Embryonic facial prominence (tissue), 1 donor: ENCODE data around the gene LIN54.
"Not testable (repeated sequence)": the region's sequence is repeated elsewhere in the genome, so short reads cannot be mapped to it uniquely, and the experiment has no call there.

Experiments used
- DNase-seq: peaks from one replicate; pipeline ENCODE4 v3.0.0-alpha.2; 2016; ENCODE audit errors: extremely low spot score

LIN54 gene

DNA sequence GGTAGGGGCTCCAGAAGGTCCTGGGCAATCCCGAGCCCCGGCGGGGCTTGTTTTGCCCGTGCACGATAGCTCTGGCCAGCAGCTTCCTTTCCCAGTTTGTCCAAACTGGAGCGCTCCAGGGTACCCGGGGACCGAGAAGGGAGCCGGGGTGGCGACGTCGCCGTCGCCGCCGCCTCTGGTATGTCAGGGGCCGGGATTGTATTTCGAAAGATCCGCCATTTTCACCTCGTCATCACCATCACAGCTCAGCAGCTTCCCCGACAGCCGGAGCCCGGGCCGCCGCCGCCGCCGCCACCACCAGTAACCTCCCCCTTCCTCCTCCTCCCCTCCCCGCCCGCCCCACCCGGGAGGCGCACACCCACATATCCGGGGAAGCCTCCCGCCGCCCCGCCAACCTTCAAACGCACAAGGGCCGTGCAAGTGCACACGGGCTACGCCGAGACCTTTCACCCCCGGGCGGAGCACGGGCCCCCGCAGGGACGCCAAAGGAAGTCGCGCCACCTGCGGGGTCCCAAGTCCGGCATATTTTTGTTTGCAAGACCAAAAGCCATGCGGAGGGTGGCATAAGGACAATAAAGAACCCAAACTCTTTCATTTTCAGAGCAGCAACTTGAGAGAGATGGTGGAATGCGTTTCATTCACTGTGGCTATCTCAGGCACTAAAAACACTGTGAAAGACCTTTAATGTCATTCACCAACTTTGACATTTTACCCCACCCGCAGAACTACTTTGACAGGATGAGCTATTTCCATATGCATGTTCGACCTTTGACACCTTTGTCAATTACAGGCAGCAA, at the start of gene LIN54:
TSS of gene LIN54 (minus strand) at position 302 of the 797 bp plus-strand sequence. CDS start 25,979 bp downstream, outside the sequence.
- no peak for DNase-seq

DNA sequence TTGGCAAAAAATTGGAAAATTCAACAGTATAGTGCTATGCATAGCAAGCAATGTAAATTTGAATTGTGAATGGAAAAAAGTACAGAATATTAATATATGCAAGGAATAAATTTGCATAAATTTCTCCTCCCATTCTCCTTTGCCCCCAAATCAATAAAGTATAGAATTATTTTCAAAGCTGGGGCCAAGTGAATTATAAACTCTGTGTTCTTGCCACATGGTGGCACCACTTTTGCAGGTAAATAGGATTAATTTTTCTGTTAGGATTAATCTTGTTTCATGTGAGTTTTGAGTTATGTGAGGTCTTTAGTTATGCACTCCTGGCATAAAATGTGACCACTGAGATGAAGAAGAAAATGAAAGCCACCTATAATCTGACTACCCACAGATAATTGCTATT, 44.3 kb upstream of the LIN54 start:
- DNase-seq, result no peak

DNA sequence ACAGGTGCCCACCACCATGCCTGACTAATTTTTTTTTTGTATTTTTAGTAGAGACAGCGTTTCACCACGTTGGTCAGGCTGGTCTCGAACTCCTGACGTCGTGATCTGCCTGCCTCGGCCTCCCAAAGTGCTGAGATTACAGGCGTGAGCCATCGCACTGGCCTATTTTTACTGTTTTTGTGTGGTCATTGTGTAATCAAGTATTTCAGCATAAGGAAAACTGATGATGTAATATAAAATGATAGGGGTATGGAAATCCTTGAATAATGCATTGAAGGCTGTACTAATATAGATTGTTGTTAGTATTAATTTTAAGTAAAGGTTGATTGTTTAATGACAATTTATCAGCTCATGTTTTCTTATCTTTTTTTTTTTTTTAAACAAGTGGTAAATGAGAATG, 38.2 kb upstream of the LIN54 start:
- not testable (repeated sequence) for DNase-seq

DNA sequence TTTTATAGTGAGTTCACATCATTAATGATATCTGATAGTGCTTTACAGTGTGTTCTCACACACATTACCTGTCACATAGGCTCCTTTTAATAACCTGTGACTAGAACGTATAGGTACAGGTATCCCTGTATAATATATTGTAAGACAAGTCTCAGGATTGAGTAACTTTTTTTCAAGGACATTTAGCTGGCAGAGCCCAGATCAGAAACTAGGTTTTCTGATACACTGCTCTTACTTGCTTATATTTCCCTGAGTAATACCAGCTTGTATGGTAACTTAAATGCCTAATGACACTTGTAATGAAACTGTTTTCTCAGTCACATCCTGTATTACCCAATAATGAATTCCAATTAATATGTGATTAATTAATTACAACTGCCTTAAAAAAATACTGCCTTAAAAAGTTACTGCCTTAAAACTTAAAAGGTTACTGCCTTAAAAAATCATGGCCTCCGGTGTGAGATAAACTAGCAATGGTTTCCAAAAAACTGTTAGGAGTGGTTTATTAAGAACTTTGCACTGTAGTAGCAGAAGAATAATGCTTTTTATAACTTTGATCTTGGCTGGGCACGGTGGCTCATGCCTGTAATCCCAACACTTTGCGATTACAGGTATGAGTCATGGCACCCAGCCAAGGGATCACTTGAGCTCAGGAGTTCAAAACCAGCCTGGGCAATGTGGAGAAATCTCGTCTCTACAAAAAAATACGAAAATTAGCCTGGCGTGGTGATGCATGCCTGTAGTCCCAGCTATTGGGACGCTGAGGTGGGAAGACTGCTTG, 36.3 kb upstream of the LIN54 start:
- DNase-seq, result no peak

DNA sequence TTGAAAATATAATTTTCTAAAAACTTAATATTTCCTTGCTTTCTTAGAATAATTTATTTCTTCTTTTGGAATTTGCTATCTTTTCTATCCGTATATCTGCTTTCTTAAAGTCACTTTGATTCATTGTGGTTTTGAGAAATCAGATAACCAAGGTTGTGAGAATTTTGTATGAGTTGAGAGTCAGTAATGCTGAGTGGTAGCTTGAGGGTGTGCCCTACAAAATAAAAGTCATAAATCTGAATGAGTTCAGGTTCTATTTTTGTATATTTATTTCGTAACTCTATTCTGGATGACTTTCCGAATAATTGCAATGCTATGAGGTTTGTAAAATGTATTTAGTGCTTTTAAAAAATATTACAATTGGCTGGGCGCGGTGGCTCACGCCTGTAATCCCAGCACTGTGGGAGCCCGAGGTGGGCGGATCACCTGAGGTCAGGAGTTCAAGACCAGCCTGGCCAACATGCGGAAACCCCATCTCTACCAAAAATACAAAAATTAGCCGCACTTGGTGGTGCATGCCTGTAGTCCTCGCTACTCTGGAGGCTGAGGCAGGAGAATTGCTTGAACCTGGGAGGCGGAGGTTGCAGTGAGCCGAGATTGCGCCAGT, 33.3 kb upstream of the LIN54 start:
- DNase-seq, result no peak

DNA sequence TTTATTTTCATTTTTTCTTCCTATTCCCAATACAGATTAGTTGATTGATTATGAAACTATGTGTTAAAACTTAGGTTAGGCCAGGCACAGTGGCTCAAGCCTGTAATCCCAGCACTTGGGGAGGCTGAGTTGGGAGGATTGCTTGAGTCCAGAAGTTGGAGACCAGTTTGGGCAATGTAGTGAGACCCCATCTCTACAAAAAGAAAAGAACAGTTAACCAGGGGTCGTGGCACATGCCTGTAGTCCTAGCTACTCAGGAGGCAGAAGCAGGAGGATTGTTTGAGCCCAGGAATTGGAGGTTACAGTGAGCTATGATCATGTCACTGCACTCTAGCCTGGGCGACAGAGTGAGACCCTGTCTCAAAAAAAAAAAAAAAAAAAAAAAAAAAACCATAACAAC, 32.5 kb upstream of the LIN54 start:
- not testable (repeated sequence) for DNase-seq

DNA sequence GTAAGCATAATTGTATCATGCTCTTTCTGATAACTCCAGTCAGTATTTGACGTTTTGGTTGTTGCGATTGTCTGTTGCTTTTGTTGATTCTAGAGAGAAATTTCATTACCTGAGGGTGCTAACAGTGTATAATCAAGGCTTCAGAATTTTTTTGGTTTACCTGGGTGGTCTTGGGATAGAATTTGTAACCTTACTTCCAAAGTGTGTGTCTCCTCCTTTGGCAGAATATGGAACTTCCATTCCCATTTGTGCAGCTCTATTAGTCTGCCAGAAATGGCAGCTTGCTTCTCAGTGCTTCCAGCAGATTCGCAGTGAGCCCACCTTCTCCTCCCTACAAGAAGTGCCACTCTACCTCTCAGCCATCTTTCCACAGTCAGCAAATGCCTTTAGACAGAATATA, 29.6 kb upstream of the LIN54 start:
- no peak for DNase-seq

DNA sequence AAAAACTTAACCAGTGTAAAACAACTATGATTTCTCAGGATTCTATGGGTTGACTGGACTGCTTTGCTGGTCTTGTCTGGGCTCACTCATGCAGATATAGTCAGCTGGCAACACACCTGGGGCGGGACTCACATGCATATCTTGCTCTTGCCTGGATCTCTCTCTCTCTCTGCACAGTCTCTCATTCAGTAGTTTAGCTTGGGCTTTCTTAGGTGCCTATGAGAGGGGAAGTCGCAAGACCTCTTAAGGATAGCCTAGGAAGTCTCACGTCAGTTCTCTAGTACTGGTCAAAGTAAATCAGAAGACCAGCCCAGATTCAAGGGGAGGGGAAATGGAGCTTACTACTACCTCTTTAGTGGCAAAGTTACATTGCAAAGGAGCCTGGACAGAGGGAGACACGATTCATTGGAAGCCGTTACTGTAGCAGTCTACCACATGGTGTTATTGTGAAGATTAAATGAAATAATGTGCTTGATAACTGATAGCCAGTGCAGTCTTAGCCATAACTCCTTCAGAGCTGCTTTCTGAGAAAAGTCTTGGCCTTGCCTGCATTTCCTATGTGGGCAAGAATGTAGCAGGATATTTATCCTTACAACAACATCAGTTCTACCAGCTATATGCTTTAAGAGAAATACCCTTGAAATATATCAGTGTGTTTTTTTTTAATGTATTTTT, 26.5 kb upstream of the LIN54 start:
- DNase-seq, result no peak

DNA sequence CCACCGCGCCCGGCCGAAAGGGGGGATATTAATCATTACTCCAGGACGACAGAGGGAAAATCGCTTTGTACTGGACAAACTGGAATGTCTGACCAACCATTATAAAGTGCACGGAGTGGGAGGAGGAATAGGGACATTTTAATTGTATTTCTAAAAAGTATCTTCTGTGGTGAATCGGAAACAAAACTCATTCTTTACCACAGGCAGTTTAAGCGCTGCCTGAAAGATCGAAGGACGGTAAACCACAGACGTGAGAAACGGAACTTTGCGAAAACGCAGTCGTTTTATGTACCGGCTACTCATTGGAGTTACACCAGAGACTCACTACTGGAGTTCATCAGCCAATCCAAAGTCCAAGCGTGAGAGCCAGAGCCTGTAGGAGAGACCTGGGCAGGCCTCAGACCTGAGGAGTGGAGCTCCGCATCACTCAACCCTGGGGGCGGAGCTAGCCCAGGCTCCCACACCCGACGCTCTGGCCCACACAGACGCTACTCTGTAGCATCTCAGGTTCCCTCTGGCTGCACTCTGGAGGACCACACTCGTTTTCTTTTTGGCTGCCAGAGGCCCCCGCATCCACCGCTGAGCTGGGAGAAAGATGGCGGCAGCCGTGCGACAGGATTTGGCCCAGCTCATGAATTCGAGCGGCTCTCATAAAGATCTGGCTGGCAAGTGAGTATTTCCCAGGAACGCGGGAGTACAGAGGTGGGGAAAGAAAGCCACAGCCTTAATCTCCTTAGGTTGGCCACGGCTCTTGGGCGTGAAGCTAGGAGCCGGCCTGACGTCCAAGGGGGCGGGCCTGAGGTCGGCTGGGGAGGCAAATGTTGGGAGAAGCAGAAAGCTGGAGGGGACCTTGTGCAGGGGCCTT, 24.2 kb upstream of the LIN54 start, which contains the start of gene COPS4:
TSS of gene COPS4 (plus strand) at position 554 of the 865 bp plus-strand sequence. CDS start at position 596, 42 bp downstream.
- DNase-seq, result peak; percentile 99

DNA sequence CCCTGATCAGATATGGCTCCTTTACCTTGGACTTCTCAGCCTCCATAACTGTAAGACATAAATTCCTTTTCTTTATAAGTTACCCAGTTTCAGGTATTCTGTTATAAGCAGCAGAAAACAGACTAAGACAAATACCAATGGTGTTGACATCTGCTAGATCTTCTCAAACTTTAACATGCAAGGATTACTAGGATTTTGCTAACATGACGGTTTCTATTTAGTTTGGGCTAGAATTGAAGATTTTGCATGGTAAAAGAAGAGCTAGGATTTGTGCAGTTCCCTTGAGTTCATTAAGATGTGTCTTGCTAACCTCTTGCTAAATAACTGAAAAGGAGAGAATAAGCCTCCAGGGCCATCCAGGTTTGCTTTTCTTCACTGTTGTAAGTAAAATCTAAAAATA, 19.1 kb upstream of the LIN54 start:
- no peak for DNase-seq

DNA sequence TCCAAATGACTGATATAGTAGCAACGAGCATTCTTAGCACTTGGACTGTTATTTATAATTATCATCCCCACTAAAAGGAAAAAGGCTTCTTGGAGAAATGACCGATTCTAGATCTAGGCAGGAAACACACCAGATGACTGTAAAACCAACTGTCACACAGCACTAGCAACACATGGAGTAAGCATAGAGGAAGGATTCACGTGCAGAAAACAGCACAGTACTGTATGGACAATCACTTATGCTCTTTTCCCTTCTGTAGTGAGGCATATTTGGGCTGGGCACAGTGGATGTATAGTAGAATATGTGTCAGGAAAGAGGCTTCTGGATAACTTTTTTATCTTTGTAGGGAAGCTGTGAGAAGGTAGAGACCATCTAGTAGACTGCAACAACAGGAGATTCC, 18.4 kb upstream of the LIN54 start:
- no peak for DNase-seq

DNA sequence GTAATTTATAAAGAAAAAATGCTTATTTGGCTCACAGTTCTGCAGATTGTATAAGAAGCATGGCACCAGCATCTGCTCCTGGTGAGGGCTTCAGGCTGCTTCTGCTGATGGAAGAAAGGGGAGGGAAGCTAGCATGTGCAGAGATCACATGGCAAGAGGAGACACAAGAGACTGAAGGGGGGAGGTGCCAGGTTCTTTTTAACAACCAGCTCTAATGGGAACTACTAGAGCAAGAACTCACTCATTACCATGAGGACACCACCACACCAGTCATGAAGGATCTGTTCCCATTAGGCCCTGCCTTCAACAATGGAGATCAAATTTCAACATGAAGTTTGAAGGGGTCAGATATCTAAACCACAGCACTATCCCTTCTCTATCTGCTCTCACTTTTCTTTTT, 14.9 kb upstream of the LIN54 start:
- DNase-seq, result no peak

DNA sequence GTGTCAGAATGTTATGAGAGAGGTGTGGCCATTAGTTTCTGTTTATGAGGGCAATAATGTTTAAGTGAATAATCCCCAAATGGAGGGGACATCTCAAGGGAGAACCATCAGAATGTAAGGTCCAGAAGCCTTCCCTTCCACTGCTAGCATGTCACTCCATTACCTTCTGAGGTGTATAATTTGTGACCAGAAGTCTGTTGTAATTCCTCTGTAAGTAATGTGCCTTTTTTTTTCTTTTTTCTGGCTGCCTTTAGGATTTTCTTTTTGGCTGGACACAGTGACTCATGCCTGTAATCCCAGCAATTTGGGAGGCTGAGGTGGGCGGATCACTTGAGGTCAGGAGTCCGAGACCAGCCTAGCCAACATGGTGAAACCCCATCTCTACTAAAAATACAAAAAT, 13.6 kb upstream of the LIN54 start:
- DNase-seq, result no peak

DNA sequence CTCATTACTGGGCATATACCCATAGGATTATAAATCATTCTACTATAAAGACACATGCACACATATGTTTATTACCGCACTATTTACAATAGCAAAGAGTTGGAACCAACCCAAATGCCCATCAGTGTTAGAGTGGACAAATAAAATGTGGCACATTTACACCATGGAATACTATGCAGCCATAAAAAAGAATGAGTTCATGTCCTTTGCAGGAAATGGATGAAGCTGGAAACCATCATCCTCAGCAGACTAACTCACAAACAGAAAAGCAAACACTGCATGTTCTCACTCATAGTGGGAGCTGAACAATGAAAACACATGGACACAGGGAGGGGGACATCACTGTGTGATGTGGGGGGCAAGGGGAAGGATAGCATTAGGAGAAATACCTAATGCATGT, 13.0 kb upstream of the LIN54 start:
- DNase-seq, result not testable (repeated sequence)

DNA sequence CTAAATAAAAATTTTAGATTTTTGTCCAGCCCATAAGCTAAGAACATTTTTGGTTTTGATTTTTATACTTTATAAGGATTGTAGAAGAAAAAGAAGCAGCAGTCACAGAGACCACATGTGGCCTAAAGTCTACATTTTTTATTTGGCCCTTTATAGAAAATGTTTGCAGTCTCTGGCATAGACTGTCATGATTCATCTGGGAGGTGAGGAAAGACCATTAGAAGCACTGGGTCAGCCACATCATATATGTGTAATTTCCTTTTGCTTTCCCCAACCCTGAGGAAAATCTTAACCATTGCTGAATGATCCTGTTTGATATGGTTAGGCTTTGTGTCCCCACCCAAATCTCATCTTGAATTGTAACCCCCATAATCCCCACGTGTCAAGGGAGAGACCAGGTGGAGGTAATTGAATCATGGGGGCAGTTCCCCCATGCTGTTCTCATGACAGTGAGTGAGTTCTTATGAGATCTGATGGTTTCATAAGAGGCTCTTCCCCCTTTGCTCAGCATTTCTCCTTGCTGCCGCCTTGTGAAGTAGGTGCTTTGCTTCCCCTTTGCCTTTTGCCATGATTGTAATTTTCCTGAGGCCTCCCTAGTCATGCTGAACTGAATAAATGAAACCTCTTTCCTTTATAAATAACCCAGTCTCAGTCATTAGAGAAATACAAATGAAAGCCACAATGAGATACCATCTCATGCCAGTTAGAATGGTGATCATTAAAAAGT, 12.3 kb upstream of the LIN54 start:
- DNase-seq, result no peak

DNA sequence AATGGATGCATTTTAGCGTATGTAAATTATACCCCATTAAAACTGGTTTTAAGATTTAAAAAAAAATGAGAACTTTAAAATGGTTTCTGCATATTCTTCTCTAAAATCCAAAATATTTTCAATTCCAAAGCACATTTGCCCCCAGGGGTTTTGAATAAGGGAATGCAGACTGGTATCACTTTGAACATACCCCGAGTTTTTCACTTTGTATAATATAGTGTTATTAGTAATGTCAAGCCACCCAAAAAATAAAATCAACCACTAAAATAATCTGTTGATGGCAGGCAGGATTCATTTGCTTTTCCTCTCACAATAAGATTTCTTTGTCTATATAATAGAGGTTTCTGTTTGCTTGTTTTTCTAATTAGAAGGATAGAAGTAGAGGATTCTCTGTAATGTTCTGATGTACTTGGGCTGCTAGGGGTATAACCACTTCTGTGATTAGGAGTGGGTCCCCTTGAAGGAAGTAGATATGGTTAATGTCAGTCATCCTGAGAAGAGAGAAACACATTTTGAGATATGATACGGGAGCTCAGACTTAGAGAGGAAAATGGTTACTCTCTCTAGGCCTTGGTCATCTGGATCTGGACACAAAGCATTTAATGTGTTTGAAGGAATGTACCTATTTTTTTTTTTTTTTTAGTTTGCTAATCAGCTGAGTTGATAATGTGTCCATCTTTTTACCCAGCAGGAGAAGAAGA, 9.3 kb upstream of the LIN54 start:
- DNase-seq, result no peak

DNA sequence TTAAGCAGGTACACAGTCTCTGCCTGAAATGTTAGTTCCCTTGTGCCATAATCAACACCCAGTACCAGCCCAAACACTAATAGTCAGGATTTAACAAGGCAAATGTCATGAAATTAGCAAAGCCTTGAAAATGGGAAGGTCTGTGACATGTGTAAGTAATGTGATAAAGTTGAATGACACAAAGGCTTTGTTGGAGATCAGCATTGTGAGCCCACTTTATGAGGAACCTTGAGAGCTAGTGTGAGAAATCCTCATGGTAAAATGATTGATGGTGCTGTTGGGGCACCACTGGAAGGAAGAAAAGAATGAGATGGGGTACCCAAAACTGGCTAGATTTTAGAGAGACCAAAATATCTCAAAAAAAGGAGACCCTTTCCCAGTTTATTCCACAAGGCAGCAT, 3.3 kb upstream of the LIN54 start:
- DNase-seq, result no peak

DNA sequence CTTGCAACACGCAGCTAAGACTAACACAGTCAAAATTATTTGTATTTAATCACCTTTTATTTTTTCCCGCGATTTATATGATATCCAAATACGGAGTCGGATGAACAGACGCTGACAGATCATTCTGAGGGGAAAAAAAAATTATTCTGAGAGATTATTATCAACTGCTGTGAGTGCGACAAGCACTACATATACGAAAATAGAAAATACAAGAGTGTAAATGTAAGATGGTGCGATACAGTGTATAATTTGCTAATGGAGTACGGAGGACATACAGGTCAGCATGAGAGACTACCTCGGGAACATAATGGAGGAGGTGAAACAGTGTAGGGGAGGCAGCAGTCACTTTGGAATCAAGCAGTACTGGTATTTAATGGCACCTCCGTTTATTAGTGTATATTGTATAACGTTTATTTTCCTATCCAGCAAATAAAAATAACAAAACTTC, 2.8 kb upstream of the LIN54 start:
- DNase-seq, result no peak

DNA sequence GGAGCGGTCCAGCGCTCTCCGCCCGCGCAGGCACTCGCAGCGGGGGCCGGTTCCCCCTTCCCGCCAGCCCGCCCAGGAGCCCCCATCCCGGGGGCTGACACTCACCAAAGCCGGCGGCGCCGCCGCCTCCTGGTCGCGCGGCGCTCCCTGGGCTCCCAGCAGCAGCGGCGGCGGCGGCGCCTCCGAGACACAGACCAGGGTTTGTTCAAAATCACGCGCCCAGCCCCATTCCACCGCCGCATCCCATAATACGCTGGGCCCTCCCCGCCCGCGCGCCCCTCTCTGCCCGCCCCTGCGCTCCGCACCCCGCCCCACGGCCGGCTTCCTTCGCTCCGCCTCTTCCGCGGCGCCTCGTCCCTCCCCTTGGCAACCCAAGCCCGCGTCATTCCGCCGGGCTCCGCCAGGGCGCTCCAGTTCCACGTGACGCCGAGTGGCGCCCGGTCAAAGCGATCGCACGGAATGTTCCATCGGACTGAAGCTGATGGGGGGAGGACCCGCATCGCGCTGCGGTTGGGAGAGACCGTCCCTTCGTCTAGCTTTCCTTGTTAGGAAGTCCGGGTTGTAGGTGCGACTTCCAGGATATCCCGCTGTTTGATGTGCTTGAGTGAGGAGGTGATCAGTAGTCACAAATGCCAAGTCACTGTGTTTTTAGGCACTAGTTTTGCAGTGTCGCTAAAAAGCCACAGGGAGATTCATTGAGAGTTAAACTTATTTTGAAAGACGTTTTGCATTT, 2.2 kb upstream of the LIN54 start:
- DNase-seq, result peak; percentile 91
